ENCODE measurements around the gene C17orf114.
A peak's percentile ranks its signal among the peaks of the same experiment; 100 is the strongest.
"Not testable (repeated sequence)": the region's sequence is repeated elsewhere in the genome, so short reads cannot be mapped to it uniquely, and the experiment has no call there.

C17orf114 gene

GRCh38 chr17:4802228-4802627 is at the start of gene C17orf114:
Gene C17orf114, minus strand, starts transcription at chr17:4802328.
- no peak for DNase-seq

GRCh38 chr17:4851084-4851483 is 49.0 kb upstream of the C17orf114 start:
- DNase-seq = no peak

- no peak for DNase-seq
These were observed 48.1 kb upstream of the C17orf114 start for GRCh38 chr17:4850246-4850645.

- DNase-seq = no peak
These were observed 46.9 kb upstream of the C17orf114 start for GRCh38 chr17:4849011-4849536.

GRCh38 chr17:4846635-4847390 is 44.7 kb upstream of the C17orf114 start:
- no peak for DNase-seq

- no peak for DNase-seq
These were observed 43.0 kb upstream of the C17orf114 start for GRCh38 chr17:4845118-4845517.

GRCh38 chr17:4843321-4844000 is 41.3 kb upstream of the C17orf114 start:
- DNase-seq = no peak

GRCh38 chr17:4842376-4842775 is 40.2 kb upstream of the C17orf114 start:
- no peak for DNase-seq

GRCh38 chr17:4840893-4841242 is 38.7 kb upstream of the C17orf114 start:
- no peak for DNase-seq

- DNase-seq = no peak
These were observed 38.1 kb upstream of the C17orf114 start for GRCh38 chr17:4839965-4840892.

GRCh38 chr17:4839221-4839620 is 37.1 kb upstream of the C17orf114 start:
- no peak for DNase-seq

GRCh38 chr17:4838309-4838785 is 36.2 kb upstream of the C17orf114 start:
- DNase-seq = no peak

GRCh38 chr17:4837471-4838308 is 35.6 kb upstream of the C17orf114 start:
- DNase-seq = no peak

GRCh38 chr17:4836221-4836620 is 34.1 kb upstream of the C17orf114 start:
- no peak for DNase-seq

GRCh38 chr17:4834681-4835020 is 32.5 kb upstream of the C17orf114 start:
- DNase-seq = no peak

GRCh38 chr17:4833941-4834680 is 32.0 kb upstream of the C17orf114 start:
- DNase-seq = no peak

GRCh38 chr17:4833178-4833940 is 31.2 kb upstream of the C17orf114 start, which contains the start of gene MINK1:
Gene MINK1, plus strand, starts transcription at chr17:4833340. Its CDS starts 244 bp downstream, at chr17:4833584.
- peak; percentile 79 for DNase-seq

- not testable (repeated sequence) for DNase-seq
These were observed 30.7 kb upstream of the C17orf114 start for GRCh38 chr17:4832829-4833177.

- DNase-seq = no peak
These were observed 25.3 kb upstream of the C17orf114 start for GRCh38 chr17:4827399-4827798.

GRCh38 chr17:4823373-4824089 is 21.4 kb upstream of the C17orf114 start:
- DNase-seq = no peak

Measured in NCI-H774 (cell line).